ENCODE results near the gene LRRC8A. TPM values are rescaled to one million over a fixed set of nuclear protein-coding genes. Genes with fewer than 3 reads are reported as not detected.

LRRC8A gene
- total RNA-seq, 1 donor from 2014 or later, result 20.2 TPM

DNA sequence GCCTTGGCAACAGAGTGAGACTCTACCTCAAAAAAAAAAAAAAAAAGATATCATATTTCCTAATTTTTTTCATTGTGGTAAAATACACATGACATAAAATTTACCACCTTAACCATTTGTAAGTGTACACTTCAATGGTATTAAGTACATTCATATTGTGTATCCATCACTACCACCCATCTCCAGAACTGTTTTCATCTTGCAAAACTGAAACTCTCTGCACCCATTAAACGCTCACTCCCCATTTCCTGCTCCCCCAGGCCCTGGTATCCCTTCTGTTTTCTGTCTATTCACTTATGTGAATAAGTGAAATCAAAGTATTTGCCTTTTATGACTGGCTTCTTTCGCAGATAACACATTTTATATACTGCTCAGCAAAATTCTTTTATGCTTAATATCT is 12.8 kb downstream of the LRRC8A start:
- DNase-seq (no peak), ATAC-seq (ENCODE audit: poor library complexity) (no peak)
- intact Hi-C loops (cut with DNase I), result no loop called here

DNA sequence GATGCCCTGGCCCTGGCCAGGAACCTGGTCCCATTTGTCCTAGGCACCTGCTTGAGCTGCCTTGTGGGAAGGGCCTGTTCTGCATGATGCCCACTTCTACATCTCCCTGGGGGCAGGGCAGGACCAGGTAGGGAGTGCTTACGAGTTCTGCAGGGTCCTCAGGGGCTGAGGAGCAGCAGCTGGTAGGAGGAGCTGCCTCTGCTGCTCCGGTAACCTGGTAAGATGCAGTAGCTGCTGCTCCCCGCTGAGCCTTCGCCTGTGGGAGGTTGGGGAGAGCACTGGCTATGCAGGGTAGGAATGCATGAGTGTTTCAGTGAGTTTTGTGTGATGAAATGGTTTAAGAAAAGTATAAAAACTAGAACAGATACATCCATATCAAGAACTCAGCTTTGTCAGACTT is 13.6 kb downstream of the LRRC8A start:
- DNase-seq, result no peak
- intact Hi-C loops (cut with DNase I), result no loop called here
- no peak for ATAC-seq (ENCODE audit: poor library complexity)

DNA sequence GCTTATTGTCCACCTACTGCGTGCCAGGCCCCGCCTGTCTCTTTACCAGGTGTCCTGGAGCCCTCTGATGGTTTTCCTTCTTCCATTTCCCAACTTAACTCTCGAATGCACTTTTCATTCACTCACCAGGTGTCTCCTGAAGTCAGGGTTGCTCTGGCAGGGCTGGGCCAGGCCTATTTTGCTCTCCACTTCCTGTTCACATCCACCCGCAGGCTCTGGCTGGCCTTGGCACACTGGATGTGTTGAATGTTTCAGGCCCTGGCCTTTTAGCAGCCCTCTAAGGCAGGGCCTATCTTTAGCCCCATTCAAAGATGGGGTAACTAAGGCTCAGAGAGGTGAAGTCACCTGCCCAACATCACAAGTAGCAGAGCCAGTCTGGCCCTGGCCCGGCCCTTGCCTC is 16.4 kb downstream of the LRRC8A start:
- no peak for DNase-seq
- intact Hi-C loops (cut with DNase I), result no loop called here
- no peak for ATAC-seq (ENCODE audit: poor library complexity)

DNA sequence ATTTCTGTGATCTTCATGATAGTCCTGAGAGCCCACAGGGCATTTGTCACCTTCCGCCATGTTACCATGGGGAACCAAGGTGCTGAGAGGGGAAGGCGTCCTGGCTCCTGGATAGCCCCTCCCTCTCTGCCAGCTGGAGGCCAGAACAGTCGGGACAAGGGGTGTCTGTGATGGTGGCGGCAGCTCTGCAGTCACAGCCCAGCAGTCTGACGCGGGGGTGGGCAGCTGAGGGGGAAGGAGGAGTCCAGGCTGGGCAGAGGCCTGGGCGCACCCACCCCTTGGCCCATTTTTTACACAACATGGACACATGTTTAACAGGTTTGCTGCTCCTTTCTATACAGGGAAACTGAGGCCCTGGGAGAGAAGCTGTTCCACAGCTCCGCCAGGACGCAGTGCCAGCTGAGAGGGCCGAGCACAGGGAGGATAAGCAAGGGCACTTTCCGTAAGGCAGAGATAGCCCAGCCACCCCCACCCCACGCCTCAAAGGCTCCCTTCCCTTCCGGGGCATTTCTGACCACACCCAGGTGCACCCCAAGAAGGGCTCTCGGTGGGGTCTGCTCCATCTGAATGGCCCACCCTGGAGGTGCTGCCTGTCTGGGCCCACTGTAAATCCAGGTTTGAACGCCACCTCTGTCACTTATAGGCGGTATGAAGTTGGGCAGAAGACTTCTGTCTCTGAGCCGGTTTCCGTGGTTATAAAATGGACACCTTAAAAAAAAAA is 17.1 kb downstream of the LRRC8A start:
- ATAC-seq (ENCODE audit: poor library complexity), result no peak
- no peak for DNase-seq
- intact Hi-C loops (cut with DNase I), result no loop called here

DNA sequence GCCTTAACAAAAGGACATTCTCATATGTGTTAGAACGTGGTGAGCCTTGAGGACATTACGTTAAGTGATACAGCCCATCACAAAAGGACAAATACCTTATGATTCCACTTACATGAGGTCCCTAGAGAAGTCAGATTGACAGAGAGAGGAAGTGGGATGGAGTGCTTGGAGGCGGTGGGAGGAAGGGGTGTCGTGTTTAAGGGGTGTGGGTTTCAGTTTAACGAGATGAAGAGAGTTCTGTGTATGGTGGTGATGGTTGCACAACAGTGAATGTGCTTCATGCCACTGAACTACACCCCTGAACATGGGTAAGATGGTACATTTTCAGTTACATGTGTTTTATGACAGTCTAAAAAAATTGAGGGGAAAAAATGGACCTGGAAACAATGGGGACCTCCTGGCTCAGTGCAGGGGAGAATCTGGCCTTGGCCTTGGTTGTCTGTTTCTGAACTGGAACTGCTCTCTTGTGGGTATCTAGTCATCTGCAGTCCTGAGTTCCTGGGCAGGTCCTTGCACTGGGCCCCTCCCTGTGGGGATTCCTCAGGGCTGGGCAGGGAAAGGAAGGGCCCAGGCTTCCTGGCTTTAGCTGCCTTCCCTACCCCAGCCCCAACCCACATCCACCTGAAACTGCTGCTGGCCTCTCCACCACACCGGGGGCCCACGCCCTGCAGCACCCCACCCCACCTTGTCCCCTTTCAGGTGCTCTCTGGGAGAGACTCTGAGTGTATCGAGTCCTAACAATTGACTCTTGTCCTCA is 17.8 kb downstream of the LRRC8A start:
- no peak for ATAC-seq (ENCODE audit: poor library complexity)
- intact Hi-C loops (cut with DNase I), result no loop called here
- no peak for DNase-seq

DNA sequence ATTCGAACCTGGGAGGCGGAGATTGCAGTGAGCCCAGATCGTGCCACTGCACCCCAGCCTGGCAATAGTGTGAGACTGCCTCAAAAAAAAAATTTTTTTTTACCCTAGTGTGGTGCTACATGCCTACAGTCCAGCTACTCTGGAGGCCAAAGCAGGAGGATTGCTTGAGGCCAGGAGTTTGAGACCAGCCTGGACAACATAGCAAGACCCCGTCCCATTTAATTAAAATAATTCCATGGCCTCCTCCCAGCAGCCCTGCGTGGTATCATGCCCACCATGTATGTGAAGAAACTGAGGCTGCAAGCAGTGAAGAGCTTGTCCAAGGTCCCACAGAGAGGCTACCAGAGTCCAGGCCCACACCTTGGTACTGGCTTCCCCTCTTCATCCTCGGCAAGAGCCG is 19.4 kb downstream of the LRRC8A start:
- intact Hi-C loops (cut with DNase I), result no loop called here
- ATAC-seq (ENCODE audit: poor library complexity), result no peak
- no peak for DNase-seq

DNA sequence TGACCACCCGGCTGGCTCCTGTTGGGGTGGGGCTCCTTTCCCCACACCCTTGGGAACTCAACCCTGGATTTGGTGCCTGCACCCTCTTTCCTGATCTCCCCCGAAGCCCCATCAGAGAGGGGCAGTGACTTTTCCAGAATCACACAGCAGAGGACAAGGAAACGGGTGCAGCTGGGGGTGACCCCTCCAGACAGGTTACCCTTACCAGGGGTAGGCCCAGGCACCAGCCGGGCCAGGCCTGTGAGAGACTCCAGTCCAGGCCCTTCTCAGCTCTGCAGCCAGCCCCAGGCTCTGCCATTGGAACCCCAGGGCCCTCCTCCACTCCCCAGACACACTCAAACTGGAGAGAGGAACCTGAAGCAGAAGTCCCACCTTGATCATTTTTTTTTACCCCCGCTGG is 19.9 kb downstream of the LRRC8A start:
- intact Hi-C loops (cut with DNase I), result no loop called here
- ATAC-seq (ENCODE audit: poor library complexity) (no peak), DNase-seq (no peak)

DNA sequence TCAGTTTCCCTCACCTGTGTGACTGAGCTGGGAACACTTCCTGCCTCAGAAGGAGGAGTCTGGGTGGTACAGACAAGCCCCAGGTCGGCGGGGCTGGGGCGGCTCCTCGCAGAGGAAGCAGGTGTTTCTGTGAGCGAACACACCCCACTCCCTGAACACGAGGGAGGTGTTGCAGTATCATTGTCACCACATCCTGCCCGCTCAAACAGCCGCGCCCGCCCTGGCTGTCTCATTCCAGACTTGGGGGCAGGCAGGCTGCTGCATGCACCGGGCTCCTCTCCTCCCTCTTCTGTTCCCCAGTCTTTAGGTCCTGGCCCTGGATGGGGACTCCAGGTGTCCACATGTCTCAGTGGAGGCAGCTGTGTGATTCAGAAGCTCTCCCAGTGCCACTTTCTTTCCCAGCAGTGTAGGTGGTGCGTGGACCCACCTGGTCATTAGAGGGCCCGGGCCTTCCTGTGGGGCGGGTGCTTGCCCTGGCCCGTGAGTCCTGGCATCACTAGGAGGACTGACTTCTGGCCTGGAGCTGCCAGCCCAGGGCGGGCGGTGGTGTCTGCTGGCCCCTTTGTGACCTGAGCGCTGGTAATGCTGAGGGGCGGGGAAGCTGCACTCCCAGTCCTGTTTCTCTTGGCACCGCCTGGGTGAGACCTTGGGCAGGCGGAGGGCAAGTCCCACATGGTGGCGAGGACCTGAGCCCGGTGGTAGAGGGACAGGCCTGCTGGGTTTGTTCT is 20.6 kb downstream of the LRRC8A start:
- intact Hi-C loops (cut with DNase I), result no loop called here
- DNase-seq (peak; percentile 73), ATAC-seq (ENCODE audit: poor library complexity) (peak; percentile 57)

DNA sequence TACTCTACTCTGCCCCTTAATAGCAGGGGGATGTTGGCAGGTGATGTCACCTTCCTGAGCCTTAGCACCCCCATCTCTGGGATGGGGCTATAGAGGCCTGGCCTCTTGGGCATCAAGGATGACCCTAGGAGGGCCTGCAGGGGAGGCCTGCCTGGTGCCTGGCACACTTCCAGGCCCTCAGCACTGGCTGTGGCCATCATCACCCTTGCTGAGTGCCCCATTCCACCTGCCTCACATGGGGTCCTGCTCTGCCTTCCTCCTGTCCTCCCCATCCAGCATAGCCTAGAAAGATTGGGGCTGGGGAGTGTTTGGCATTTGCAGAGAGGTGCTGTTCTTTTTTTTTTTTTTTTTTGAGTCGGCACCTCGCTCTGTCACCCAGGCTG is 21.1 kb downstream of the LRRC8A start:
- ATAC-seq (ENCODE audit: poor library complexity), result no peak
- intact Hi-C loops (cut with DNase I), result no loop called here
- no peak for DNase-seq

DNA sequence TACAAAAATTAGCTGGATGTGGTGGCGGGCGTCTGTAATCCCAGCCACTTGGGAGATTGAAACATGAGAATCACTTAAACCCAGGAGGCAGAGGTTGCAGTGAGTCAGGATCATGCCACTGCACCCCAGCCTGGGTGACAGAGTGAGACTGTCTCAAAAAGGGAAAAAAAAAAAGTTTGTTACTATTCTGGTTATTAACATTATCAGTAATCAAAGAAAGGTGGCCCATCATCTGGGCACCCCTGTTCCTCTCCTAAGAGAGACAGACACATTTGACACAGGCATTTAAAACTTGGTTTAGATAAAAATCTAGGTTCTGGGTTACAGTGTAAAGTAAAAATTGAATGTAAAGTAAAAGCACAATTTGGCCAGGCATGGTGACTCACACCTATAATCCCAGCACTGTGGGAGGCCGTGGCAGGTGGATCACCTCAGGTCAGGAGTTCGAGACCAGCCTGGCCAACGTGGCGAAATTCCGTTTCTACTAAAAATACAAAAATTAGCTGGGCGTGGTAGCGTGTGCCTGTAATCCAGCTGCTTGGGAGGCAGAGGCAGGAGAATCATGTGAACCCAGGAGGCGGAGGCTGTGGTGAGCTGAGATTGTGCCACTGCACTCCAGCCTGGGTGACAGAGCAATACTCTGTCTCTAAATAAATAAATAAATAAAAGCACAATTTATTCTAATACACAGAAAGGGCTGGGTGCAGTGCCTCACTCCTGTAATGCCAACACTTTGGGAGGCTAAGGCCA is 22.1 kb downstream of the LRRC8A start:
- no peak for ATAC-seq (ENCODE audit: poor library complexity)
- intact Hi-C loops (cut with DNase I), result no loop called here
- no peak for DNase-seq

DNA sequence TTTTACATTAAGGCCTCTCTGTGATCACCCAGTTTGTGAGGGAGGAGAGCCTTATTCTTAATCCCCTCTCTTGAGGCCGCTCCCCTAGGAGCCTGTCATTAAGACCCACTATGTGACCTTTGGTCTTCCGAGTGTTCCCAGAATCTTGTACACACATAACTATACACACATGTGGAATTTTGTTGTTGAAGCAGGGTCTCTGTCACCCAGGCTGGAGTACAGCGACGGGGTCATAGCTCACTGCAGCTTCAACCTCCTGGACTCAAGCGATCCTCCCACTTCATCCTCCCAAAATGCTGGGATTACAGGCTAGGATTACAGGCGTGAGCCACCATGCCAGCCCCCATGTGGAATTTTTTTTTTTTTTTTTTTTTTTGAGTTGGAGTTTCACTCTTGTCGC is 24.0 kb downstream of the LRRC8A start:
- DNase-seq, result no peak
- ATAC-seq (ENCODE audit: poor library complexity), result no peak
- intact Hi-C loops (cut with DNase I), result no loop called here

DNA sequence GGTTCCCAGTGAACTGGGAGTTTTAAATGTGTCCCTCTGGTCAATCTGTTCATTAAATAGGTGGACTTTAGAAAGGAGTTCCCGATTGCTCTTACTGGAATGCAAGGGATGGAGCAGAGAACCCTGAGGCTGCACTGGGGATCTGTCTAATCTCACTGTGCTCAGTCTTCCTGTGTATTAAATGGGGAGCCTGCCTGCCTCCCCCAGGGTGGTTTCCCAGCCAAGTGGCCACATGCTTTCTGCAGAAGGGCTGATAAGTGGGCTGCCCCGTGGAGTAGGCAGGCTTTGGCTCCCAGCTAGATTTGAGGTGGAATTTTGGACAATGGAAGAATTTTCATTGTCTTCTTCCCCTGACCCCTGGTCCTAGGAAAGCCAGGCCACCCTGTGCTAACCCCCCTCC is 24.8 kb downstream of the LRRC8A start:
- no peak for ATAC-seq (ENCODE audit: poor library complexity)
- no peak for DNase-seq
- intact Hi-C loops (cut with DNase I), result no loop called here

DNA sequence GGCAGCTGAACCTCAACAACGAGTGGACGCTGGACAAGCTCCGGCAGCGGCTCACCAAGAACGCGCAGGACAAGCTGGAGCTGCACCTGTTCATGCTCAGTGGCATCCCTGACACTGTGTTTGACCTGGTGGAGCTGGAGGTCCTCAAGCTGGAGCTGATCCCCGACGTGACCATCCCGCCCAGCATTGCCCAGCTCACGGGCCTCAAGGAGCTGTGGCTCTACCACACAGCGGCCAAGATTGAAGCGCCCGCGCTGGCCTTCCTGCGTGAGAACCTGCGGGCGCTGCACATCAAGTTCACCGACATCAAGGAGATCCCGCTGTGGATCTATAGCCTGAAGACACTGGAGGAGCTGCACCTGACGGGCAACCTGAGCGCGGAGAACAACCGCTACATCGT is 26.4 kb downstream of the LRRC8A start:
- intact Hi-C loops (cut with DNase I), result no loop called here
- DNase-seq, result no peak
- no peak for ATAC-seq (ENCODE audit: poor library complexity)

DNA sequence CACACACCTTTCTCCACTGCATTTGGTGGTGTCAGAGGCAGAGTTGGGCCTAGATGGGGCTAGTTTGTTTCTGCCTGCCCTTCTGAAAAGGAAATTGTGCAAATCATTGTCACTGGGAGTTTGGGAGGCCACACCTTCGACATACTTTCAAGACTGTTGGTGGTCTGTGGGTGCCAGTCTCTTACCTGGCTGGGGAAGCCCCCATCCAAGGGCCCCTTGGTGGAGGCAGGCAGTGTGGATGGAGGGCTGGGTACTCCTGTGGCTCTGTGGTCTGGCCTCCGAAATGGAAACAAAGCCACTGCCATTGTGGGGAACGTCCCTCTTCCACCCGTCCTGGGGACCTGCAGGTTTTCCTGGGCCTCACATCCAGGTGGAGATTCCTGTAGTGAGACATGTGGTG is 27.9 kb downstream of the LRRC8A start:
- intact Hi-C loops (cut with DNase I), result no loop called here
- DNase-seq (no peak), ATAC-seq (ENCODE audit: poor library complexity) (no peak)

DNA sequence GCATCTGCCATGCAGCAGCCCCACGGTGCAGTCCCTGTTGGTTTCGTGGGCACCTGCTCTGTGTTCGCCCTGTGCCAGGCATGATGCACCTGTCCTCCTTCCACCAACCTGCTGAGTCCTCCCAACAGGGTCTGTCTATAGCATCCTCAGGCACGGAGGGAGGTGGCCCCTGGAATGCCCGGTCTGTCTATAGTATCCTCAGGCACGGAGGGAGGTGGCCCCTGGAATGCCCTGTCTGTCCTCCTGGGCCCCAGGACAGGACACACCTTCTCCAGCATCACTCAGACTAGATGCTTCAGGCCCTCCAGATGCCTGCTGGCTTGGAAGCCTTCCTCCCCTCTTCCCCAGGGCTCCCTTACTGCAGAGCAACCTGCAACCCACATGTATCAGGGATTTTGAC is 29.0 kb downstream of the LRRC8A start:
- DNase-seq (no peak), ATAC-seq (ENCODE audit: poor library complexity) (peak; percentile 4)
- intact Hi-C loops (cut with DNase I), result no loop called here

DNA sequence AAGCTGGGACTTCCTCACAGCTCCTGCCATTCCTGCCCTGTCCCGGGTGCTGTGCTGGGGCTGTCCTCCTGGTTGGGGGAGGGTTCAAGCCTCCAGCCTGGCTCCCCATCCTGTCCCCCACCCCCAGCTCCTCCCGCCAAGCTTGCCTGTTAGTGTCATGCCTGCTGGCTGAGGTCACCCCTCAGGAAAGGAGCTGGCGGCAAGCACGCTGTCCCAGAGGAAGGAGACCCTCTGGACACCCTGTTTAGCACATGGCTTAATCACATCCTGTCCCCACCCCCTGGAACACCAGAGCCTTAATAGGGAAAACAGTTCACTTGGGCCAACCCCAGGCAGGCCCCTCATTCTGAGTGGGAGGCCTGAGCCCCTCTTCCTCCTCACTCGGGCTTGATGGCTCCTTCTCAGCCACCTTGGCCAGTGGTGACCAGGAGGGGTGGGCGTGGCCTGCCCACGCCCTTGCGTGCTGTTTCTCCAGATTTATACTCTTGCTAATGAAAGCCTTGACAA is 29.6 kb downstream of the LRRC8A start:
- DNase-seq (peak; percentile 82), ATAC-seq (ENCODE audit: poor library complexity) (peak; percentile 68)
- intact Hi-C loops (cut with DNase I), result no loop called here

DNA sequence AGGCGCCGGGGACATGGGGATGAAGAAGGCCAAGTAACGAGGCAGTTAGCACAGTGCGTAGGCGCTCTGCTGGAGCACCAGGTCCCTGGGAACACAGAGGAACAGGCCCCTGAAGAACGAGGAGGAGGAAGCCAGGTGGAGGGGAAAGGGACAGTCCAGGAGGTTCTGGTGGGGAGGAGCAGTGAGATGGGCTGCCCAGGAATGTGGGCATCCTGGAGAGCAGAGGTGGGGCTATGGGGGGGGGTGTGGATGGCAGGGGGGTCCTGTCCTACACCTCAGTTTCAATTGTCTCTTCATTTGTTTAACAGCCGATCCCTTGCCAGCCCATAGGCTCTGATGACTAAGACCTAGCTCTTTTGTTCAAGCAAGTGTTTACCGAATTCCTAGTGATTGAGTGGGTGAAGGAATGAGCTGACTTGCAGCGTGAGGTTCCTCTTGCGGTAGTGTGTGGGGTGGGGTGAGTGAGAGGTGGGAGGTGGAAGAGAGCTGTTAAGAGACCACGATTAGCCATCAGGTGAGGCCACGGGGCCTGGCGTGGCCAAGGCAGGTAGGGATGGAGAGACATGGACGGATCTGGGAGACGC is 30.4 kb downstream of the LRRC8A start:
- DNase-seq (no peak), ATAC-seq (ENCODE audit: poor library complexity) (no peak)
- intact Hi-C loops (cut with DNase I), result no loop called here

DNA sequence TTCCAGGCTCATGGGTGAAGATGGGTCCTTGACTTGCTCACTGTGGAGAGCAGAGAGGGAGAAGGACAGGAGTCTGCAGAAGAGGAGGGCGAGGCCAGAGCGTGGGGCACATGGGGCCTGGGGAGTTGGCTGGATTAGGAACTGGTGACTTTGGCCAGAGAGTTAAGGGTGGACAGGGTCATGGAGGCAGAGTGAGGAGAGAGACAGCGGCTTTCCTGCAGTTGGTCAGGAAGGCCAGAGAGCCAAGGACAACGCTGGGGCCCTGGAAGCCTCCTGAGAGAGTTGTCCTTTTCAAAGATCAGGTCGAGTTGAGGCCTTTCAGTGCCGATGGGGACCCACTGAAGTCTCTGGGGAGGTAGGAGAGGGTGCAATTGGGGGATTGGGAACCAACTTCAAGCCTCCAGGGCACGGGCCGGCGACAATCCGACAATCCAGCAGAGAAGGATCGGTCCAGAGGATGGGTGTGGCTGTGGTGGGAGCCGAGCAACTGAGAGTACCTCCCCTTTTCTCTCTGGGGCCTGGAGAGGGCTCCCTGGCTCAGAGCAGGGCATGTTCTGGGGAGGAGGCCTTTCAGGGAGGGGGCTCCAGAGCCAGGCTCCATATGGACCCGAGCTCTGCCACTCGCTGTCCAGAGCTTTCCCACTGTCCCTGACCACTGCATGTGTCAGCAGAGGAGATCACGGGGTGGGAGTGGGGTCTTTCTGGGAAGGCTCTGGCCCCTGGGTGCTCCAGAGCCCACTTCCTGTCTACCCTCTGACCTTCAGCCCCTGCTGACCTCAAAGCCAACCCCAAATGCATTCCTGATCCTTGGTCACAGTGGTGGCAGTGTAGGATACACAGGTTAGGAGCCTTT is 31.3 kb downstream of the LRRC8A start:
- intact Hi-C loops (cut with DNase I), result no loop called here
- DNase-seq (no peak), ATAC-seq (ENCODE audit: poor library complexity) (no peak)

All from Right ventricle myocardium superior (tissue), 1 donor.